GM21367 (cell line): Measurements from ENCODE around the gene C3orf22.

ENCODE experiments used
- ATAC-seq: cut with Tn5 transposase; IDR thresholded peaks from one replicate; pipeline ENCODE4 v1.9.1; 2021; ENCODE audit not compliant: unreplicated experiment

The C3orf22 gene

GRCh38 chr3:126528419-126528799 is 30.3 kb downstream of the C3orf22 start:
- ATAC-seq = no peak

- no peak for ATAC-seq
Measured at GRCh38 chr3:126527455-126528211, 31.1 kb downstream of the C3orf22 start.

DNA sequence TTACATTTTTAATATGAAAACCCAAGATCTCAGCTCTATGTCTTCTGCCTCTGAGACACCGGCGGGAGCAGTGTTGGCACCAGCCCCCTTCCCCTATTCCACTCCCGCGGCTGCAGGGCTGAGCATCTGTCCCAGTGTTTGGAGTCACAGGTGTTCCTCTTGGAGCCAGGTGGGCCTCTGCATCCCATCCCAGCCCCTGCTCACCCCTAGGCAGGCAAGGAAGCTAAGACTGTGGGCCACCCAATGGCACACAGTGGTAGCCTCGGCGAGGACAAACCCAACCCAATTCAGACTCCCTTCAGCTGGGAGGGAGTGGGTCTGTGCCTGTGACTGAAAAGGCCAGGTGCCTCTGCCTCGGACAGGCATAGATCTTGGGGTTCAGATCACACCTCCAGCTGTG is 31.7 kb downstream of the C3orf22 start:
- no peak for ATAC-seq

DNA sequence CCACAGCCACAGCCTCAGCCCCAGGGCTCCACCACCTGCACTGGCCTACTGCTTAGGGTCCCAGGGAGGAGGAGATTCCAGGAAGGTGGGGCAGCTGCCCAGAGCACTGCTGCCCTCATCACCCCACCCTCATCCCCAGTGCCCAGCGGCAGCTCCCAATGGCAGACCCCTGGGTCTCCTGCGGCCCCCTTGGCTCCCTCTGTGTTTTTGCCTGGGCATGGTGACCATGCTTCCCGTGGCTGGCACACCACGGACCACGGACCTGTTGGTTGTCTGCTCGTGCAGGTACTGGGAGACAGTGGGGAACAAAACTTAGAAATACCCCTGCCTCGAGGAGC is 32.1 kb downstream of the C3orf22 start:
- ATAC-seq = no peak

DNA sequence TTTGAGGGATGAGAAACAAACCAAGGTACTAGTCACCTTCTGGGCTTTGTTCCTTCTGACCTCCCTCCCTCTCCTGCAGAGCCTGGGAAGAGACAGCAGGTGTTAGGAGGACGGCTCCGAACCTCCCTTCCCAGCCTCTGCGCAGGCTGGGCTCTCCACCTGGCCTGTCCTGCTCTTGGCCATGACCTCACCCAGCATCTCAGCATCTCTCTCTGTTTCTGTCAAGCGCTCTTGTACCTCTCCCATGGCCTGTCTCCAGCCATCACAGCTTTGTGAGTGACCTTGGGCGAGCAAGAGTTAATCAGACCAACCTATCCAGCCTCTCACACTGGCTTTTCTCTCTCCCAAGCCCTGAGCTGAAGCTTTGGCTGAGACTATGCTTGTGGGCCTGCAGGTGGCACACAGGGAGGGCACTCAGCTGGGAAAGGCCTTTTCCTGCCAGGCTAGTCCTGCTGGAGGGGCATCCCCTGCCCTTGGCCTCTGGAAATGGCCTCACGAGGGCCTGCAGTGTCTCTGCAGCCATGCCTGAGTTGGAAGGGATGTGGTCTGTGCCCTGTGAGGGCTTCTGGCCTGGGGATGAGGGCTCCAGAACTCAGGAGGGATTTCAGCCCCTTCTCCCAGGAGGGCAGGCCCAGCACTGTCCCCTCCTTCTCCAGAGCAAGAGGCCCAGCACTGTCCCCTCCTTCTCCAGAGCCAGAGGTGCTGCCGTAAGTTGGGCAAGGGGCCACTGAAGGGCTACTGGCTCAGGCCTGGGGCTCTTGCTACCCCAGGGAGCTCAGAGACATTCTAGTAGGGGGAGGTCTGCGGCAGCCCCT is 32.7 kb downstream of the C3orf22 start:
- ATAC-seq = no peak

- ATAC-seq = no peak
Measured at GRCh38 chr3:126525091-126525852, 33.5 kb downstream of the C3orf22 start.

GRCh38 chr3:126524429-126524988 is 34.2 kb downstream of the C3orf22 start:
- no peak for ATAC-seq

DNA sequence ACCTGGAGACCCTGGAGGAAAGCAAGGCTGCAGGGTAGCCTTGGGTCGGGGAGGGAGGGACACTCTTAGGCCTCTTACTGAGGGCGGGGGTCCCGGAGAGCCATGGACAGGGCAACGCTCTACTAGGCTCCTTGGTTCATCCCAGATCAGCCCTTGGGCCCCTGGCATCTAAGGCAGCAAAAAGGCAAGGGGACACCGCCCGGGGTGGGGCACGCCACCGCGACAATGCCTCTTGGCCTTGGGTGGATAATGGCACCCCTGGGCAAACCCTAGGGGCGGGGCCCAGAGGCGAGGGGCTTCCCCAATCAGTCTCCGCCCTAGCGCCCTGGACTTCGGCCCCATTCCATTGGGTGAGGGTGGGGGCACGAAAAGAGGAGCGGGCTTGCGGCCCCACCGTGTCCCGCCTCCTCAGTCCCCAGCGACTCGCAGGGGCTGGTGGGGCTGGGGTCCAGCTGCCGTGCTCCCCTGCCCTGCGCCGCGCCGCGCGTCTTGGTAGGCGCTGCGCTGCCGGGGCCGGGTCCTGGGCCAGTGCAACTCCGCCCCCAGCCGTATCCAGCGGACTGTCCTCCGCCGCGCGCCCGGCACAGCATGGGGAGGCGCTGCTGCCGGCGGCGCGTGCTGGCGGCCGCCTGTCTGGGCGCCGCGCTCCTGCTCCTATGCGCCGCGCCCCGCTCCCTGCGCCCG is 34.8 kb downstream of the C3orf22 start, which contains the start of gene CHST13:
CHST13 (plus strand) TSS at position 411 of the 684 bp plus-strand sequence; CDS start at position 589, 178 bp downstream.
- ATAC-seq = no peak

- no peak for ATAC-seq
Measured at GRCh38 chr3:126522363-126522788, 36.4 kb downstream of the C3orf22 start.

DNA sequence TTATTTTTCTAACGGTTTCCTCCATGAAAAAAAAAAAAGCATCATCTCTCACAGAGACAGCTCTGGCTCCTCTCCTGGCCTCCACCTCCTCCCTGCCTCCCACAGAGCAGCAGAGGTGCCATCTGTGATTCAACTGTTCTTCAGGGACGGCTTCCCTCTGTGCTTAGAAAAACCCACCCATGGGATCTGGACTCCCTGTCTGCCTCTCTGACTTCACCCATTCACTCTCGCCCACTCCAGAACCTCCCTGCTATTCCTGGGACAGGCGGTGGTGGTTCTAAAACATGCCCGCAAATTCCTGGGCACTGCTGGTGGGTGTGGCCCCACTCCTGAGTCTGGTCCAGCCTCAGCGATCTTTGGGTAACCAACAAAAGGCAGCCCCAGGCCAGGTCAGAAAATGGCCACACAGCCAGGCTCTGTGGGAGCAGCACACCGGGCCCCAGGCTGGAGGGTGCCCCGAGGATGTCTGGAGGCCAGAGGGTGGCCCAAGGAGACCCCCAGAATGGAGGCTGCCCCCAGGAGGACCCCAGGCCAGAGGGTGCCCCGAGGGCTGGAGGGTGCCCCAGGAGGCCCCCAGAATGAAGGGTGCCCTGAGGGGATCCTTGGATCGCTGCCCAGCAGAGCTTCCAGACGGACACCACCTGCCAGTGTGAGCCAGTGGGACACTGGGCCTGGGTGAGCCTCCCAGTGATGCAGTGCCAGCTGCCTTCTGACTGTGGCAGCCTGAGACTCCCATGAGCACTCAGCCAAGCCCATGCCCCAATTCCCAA is 37.4 kb downstream of the C3orf22 start:
- ATAC-seq = no peak

- ATAC-seq = no peak
Measured at GRCh38 chr3:126519506-126520455, 39.0 kb downstream of the C3orf22 start.

- ATAC-seq = no peak
Measured at GRCh38 chr3:126518779-126519177, 40.0 kb downstream of the C3orf22 start.

DNA sequence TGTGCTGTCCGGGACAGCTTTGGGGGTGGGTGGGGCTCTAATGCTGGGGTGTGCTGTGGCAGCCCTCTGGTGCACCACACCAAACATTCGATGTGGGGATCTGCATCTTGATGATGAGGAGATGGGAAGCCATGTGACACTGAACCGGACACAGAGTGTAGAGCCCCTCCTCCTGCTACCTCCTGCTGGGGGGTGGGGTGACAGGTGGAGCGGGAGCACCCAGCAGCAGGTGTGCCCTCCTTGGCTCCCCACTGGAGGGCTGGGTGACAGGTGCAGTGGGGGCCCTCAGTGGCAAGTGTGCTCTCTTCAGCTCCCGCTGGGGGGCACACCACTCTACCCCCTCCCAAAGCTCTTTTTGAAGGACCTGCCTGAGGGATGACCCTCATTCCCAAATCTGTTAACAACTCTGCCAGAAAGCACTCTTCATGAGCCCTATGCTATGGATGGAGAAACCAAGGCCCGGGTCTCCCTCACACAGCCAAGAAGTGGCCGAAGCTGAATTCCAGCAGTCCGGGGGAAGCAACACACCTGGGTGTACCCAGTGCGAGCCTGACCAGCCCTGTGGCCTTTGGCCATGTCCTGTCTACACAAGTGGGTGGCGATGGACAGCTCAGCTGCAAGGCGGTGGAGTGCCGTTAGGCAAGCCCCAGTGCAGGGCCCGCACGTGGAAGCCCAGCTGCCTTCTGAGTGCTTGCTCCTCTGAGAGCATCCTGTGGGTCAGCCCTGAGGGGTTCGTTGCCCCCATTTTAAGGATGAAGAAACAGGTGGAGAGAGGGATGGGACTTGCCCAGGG is 40.5 kb downstream of the C3orf22 start:
- ATAC-seq = no peak

- ATAC-seq = no peak
Measured at GRCh38 chr3:126517291-126517951, 41.3 kb downstream of the C3orf22 start, which contains the start of gene UROC1. Gene UROC1, minus strand, starts transcription at chr3:126517773. Its CDS starts 54 bp downstream, at chr3:126517719.

- no peak for ATAC-seq
Measured at GRCh38 chr3:126516936-126517290, 41.8 kb downstream of the C3orf22 start.

- no peak for ATAC-seq
Measured at GRCh38 chr3:126516152-126516935, 42.4 kb downstream of the C3orf22 start.
